GM19238 (cell line): ENCODE results near the gene CASQ2.
A peak's percentile ranks its signal among the peaks of the same experiment; 100 is the strongest.

ENCODE experiments used
- DNase-seq: peaks from one replicate; pipeline ENCODE4 v3.0.0; 2011; ENCODE audit warnings: low spot score; ENCODE audit not compliant: insufficient read length

The CASQ2 gene

DNA sequence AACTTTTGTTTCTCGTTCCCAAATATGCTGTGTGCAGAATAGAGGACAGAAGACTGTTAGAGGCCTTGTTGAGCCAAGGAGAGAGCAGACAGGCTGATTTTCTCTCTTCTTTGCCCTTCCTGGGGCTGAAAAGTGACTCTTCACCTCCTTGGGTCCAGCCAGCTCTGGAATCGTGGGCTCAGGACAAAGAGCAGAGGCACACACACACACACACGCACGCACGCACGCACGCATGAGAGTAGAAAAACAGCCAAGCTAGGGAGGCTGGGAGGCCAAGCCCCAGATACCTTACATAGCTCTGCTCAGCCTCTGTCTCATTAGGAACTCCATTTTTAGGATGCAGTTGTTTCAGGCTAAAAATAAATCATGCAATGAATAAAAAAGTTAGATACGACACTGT, at the start of gene CASQ2:
CASQ2 (minus strand) TSS at position 166 of the 400 bp plus-strand sequence. CDS start 173 bp downstream, outside the sequence.
- no peak for DNase-seq

DNA sequence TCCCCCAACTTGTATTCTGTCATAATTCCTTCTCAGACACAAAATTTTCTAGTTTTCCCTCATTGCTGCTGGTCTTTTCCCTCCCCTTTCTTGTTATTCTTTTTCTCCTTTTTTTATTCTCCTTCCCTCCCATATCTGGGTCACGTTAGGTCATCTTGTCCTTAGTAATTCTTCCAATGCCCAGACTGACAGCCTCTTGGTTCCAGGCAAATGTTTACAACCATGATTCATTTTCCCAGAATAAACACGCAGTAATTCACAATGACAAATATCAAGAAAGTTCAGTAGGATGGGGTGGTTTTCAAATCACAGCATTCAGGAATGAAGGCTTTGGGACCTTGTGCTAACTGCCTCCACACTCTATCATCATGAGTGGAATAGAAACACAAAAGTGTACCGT, 47.2 kb upstream of the CASQ2 start:
- DNase-seq: no peak

DNA sequence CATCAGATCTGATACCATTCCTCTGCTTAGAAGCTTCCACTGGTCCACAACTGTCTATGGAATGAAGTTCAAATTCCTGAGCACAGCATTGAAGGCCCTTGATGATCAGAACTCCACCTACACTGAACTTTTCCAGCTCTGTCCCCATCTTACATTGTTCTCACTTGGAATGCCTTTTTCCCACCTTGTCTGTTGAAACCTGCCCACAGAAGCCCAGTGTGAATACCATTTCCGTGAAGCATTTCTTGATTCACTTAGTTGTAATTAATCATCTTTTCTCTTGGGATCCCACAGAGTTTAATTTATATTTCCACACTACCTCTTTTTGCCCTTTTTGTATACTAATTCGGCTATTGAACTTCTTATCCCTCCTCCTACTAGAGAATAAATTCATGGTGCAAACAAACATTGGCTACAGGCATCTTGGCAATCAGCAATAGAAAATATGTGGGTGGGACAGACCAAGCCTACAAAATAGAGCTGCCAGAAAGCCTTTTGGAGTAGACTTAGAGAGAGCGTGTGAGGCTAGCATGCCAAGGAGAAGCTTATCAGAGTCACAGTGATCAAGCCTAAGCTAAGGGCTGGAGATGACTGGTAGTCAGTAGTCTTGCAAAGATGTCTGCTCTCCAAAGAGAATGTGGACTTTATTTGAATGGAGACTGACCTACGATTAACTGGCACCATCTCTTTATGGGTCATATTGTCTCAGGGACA, 46.3 kb upstream of the CASQ2 start:
- no peak for DNase-seq

DNA sequence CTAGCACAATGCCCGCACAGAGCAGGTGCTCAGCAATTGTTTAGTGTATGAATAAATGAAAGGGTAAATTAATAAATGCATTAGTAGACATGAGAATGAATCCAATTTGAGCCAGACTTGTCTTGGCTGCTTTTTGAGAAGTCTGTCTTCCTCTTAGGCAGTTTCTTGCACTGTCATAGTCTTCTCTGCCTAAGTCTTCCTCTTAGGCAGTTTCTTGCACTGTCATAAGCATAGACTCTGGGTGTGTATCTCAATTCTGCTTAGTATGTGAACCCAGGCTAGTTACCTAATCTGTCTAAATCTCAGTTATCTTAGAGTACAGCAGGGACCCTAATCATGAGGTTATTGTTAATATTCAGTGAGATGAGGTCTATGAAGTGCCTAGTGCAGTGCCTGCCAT, 45.2 kb upstream of the CASQ2 start:
- no peak for DNase-seq

DNA sequence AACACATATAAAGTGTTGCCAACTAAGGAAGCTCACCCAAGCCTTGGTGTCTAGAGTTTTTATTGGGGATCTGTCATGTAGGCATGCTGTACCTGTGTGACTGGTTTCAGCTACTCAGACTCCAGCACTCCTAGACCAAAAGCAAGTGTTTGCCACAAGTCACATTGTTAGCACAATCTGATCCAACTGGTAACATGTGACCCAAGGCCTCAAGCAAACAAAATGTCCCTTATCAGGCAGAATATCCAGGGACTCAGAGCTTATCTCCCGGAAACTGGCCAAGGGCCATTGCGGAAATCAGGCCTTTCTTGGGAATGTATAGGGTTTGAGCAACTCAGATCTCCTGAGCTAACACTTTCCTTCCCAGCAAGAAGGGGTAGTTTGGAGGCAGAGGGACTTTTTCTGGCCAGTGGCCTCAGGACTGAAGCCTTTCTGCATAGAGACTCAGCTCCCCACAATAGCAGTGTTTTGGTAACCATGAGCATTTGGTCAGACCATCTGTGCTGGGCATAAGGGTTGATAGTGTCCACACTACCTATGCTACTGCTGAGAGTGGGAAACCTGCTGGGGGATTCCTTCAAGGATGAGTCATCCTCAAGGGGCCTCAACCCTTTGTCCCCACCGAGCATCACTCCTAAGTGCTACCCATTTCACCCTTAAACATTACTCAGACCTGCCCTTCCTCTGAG, 42.8 kb upstream of the CASQ2 start:
- no peak for DNase-seq

DNA sequence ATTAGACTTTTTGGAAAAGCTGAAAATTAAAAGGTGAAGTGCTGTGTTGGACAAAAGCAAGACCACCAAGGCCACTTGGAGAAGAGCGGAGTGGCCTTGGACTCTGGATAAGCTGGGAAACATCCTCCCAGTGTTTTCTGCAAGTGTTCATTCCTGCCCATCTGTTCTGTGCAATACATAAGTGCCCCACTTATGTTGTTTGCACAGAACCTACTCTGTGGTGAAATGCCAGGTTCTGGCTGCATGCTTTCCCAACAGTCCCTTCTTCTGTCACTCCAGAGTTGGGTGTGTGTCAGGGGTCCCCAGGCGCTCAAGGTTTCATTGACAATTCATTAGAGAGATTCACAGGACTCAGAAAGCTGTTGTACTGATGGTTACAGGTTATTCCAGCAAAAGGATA, 42.1 kb upstream of the CASQ2 start:
- no peak for DNase-seq

DNA sequence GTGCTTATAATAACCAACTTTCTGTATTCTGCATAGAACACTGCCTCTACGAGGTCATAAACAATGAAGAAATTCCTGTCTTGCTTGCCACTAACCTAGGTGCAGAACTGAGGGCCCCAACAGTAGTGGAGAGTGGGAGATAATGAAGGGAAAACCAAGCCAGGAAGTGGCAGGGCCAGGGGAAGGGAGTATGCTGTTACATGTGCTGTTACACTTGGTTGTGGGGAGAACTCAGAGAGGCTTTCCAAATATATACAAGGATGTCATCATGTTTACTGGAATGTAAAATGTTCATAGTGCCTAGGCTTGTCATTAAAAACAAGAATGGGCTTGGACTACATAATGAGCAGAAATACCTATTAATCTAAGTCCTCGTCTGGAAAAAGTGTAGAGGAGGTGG, 41.3 kb upstream of the CASQ2 start:
- DNase-seq: no peak

DNA sequence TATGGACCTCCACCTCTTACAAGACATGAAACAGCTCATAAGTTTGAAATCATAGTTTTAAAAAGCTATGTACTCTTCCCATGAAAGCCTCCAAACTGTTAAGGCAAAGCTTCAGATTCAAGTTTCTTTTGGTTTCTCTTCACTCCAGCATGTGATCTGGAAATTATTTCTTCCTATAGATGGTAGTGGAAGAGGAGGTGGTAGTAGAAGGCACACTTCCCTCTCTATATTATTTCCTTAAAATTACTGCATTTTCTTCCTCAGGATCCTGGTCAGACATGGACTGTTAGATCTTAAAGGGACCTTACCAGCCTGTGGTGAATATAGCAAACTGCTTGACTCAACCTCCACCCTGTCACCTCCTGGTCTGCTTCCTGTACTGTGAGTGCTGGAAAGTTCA, 40.6 kb upstream of the CASQ2 start:
- no peak for DNase-seq

DNA sequence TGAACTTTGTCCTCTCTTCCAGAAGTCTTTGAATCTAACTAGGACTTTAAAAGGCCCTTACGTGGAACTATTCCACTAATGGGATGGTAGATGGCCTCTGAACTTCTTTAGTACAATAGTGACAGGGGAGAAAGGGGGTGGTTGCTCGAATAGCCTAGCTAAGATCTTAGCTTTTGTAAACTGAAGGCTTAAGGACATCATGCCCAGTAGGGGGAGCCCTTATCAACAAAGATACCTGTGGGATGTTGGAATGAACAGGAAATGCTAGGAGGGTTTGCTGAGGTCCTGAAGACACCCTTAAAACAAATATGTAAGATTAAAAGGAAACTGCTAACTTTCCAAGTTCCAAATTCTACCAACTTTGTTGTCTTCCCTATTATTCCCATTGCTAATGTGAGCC, 39.2 kb upstream of the CASQ2 start:
- peak; percentile 20 for DNase-seq

DNA sequence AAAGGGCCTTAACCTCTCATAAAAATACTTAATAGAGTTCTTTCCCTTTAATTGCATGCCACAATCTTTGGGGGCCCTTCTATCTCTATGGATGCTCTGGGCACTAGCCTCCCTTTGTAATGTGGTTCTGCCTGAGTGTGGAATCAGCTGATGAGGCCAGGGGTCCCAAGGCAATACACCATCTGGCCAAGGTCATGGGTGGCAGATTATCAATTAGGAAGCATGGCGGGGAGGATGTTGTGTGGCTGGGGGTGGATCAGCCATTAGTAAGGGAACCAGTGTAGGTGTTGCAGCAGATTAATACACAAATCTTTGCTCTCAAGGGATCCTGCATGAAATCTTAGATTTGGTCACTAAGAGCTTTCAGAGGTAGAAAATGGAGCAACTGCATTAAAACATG, 37.1 kb upstream of the CASQ2 start:
- DNase-seq: no peak

DNA sequence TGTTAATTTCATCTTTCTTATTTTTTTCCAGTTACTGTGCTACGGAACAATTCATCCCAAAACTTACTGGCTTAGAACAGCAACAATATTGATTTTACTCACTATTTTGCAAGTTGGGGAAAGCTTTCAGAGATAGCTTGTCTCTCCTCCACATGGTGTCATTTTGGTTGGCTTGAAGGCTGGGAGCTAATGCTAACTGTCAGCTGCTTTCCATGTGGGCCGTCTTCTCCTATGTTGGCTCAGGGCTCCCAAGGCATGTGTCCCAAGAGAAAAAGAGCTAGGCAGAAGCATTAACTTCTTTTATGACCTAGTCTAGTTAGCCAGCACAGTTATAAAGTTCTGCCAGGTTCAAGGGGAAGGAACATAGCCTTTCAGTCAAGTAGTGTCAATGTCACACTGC, 33.9 kb upstream of the CASQ2 start:
- no peak for DNase-seq

DNA sequence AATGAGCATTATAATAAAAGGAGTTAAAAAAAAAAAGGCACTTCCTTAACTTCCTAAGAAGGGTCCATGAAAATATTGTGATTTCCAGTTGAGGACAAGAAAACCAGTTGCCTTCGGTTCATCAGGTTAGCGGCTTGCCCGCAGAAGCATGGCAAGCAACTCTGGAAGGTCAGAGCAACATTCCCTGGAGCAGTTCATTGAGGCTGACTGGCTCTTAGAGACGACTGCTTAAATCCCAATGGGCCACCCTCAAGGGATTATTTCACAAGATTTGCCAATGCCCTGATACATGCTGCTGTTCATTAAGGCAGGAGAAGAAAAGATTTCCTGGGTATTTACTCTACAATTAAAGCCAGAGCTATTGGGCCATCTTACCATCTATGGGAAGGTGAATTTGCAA, 29.0 kb upstream of the CASQ2 start:
- DNase-seq: no peak

DNA sequence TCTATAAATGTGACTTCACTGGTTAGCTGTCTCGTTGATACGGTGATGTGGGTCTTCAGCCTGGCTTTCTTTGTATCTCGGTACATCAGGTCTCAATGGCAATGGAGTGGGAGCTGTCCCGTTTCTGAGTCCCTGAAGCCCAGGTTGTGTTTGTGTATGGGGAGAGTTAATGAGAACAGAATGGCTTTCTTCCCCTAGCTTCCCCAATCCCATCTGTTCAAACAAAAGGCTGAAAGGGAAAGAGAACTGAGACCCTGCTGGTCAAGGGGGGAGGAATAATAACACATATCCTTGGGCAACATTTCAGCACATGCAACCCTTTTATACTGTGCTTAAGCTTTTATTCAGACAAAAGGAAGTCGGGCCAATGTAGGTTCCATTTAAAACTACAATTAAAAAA, 28.4 kb upstream of the CASQ2 start:
- no peak for DNase-seq

DNA sequence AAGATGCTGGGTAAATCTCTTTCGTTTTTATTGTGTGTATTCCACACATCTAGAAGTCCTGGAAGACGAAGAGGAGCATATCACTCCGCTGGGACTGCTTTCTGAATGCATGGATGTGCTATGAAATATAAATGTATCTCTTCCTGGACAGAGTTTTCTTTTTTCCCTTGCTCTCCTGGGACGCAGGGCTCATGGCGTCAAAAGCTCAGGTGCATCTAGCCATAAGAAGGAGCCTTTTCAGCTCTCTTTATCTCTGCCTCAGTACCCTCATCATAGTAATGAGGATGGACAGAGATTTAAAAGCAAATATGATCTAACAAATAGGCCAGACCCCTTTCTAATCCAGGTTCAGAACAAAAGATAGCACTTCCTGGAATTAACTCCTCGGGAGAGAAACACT, 27.5 kb upstream of the CASQ2 start:
- no peak for DNase-seq

DNA sequence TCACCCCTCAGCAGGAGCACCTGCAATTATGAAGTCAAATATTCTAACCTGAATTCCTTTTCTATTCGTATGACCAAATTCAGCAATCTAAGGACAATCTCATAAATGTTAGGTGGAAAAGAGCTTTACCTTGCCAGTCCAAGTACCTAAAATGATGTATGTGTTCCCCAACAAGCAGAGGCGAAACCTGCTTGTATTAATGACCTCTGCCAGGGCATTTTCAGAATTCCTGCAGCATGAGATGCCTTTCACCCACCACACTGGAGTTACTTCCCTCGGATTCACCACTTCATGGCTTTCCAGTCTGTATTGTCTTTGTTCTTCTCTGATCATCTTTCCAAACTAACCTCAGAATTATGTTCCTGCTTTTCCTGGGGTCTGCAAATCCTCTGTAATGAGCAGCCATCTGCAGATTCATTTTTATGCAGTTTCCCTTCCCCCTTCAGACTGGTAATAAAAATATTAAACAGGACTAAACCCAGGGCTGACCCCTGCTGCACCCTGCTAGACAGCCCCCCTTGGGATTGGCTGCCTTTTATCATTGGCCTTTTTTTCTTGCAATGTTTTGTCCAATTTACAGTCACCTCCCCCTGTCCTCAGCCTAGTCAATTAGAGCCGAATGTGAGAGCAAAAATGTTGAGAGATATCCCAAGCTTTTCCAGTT, 26.6 kb upstream of the CASQ2 start:
- DNase-seq: no peak

DNA sequence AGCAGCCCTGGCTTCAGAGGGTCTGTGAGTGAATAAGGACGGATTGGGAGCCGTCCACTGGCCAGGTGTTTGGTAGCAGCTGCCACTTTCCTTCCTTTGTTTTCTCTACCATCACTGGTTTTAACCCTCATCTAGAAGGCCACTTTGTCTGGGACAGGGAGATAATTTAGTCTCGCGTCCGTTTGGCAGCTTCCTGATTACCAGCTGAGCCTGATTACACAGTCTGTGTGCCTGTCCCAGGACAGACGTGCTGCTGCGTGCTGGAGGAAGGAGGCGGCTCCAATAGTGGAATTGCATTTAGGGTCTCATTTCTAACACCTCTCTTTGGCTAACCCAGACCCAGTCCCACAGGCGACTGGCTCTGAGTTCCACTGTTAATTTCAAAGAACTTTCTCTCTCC, 24.6 kb upstream of the CASQ2 start:
- no peak for DNase-seq

DNA sequence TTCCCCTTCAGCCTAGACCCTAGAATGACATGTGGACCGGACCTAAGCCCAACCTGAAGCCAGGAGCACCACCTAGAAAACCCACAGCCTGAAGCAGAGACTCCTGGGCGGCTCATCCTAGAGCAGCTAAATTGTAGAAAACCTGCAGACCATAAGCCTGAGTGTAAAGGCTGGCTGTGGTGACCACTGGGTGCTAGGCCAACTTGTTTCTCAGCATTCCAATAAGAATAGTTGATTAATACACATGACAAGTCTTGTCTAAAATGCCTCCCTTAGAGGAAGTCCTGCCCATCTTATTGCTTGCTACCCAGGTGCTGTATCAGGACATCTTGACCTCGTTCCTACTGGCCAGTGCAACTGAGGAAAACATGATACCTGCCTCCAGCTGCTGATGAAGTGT, 23.3 kb upstream of the CASQ2 start:
- DNase-seq: no peak

DNA sequence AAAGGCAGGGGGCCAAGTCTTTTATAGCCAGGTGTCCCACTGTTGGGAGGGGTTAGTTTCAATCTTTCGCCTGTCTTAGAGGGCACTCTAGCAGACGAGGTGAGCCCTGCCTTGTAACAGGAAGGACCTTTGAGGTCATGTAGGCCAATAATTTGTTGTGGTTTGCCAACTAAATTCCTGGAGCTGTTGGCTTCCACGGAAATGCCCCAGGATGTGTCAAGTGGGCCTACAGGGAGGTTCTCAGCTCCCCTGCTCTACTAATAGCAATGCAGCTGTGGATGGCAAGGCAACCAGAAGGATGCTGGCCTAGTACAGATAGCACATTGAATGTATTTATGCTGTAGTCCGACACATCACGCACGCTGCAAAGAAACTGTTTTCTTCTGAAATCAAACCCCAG, 22.3 kb upstream of the CASQ2 start:
- DNase-seq: no peak

DNA sequence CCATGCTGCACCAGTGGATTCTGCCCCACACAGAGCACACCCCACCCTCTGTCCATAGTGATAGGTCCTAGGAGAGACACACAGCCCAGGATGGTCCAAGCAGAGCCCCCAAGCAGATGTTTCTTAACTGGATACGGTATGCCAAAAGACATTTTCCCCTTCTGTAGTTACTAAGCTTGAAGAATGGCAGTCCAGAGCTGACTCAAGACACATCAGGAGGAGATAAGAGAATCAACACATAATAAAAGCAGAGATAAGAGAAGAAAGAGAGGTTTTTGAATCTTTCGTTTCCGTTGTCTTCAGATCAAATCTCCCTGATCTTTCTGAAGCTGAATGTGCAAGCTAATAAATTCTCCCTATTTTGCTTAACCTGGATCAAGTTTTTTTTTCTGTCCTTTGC, 21.8 kb upstream of the CASQ2 start:
- no peak for DNase-seq

DNA sequence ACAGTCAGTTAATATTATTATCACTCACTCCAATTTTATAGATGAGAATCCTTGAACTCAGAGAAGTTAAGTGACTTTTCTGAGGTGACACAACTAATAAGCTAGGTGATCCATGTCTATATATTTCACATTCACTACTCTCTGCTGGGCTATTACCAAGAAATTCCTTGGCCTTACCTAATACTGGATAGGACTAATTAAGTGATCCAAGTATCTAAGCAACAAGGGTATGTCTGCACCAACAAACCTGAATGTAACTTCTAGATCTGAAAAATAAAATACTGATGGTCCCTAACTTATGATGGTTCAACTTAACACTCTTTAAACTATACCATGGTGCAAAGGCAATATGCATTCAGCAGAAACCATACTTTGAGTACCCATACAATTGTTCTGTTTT, 14.8 kb upstream of the CASQ2 start:
- no peak for DNase-seq

DNA sequence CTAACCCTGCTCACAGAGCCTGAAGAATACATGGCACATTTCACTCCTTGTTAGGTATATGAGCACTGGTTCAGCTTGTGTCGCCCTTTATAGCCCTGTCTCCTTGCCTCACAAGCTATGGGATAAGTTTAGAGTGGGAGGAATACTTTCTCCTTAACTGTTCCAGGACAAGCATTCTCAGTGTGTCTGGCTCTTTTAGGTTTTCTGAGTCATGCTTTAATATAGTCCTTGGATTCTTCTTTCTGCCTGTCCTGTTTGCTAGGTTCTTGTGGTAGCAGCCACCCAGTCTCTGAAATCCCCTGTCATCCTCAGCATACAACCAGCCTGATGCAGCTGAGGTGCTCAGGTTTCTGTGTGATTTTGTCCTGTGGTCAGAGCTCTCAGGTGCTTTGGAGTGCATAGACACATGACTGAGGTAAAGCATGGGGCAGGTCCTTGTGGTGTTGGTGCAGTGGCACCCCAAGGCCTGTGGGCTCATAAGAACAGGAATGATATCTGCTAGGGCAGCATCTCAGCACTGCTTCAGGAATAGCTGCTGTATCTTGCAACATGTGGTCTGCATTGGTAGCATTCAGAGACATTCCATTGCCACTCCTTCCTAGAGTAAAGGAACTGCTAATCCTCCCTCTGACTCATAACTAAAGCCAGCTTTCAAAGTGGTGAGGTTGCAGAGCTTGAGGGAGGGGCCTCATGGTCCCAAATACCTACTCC, 14.2 kb upstream of the CASQ2 start:
- DNase-seq: no peak

DNA sequence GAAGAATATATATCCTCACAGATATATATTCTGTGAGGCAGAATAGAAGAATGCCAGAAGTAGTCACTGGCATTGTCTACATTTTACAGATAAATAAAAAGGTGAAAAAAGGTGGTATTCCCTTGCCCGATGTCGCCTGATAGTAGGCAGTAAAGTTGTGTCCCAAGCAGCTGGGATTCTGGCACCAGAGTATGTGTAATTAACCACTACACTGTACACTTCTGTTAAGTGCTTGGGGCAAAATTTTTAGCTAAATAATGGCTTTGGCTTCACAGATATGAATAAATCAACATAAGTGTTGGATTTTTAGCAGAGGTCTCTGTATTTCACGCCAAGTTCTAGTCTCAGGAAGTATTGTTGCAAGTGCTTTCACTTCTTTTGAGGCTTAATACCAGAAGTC, 13.3 kb upstream of the CASQ2 start:
- no peak for DNase-seq
